GM12872 (cell line): ENCODE measurements around the gene GRK7.

Experiments
- CTCF ChIP-seq: IDR thresholded peaks from 3 replicates; pipeline ENCODE4 v1.5.1; 2011; ENCODE audit warnings: low read depth, mild to moderate bottlenecking, low read length, moderate library complexity; ENCODE audit not compliant: insufficient read depth

GRK7 gene

GRCh38 chr3:141776376-141776775 lies 13.2 kb downstream of the GRK7 start:
- TF ChIP-seq CTCF: no peak

- TF ChIP-seq CTCF: no peak
Observed at GRCh38 chr3:141776885-141777284, 13.7 kb downstream of the GRK7 start.

- no peak for TF ChIP-seq CTCF
Observed at GRCh38 chr3:141777957-141778813, 15.0 kb downstream of the GRK7 start.

GRCh38 chr3:141779667-141780066 lies 16.5 kb downstream of the GRK7 start:
- no peak for TF ChIP-seq CTCF

GRCh38 chr3:141782386-141782932 lies 19.3 kb downstream of the GRK7 start:
- TF ChIP-seq CTCF: no peak

GRCh38 chr3:141783632-141784031 lies 20.4 kb downstream of the GRK7 start:
- TF ChIP-seq CTCF: no peak

- TF ChIP-seq CTCF: no peak
Observed at GRCh38 chr3:141784096-141784495, 20.9 kb downstream of the GRK7 start.
